ENCODE data around the gene CDC42BPA. TPM values are rescaled to one million over a fixed set of nuclear protein-coding genes. Genes with fewer than 3 reads are reported as not detected.

Gene CDC42BPA
- polyA plus RNA-seq, 2 of the 4 experiments (the other 2 are of a cell fraction): 11.4 to 28.4 TPM

- ATAC-seq (no peak), DNase-seq (ENCODE audit: low read depth in 1 of 2, low spot score in 1 of 2) (no peak), FAIRE-seq (peak; percentile 7)
- H3K4me1 ChIP-seq: peaks cover under 1% of the 10 kb centered on the region; the same call in 1 of the 3 replicates
- H3K4me2 ChIP-seq: no peak overlapping the region
- H3K27ac ChIP-seq: no peak overlapping the region
- ChIA-PET CTCF (interaction anchor here (0.9 kb wide), 1 partner anchor 18 kb away, joined by 3 read pairs; no protein-coding TSS in a partner anchor), POLR2A (no interaction called here)
- no peak overlapping the region for H3K4me3 ChIP-seq
- H3K9me3 ChIP-seq: no peaks in the 10 kb centered on the region
- no peak for TF ChIP-seq HOXB5 (CRISPR knock-in tag; IDR thresholded peaks at IDR 0.05)
- TF ChIP-seq ESRRA (IDR thresholded peaks at IDR 0.05; ENCODE audit: borderline replicate concordance, low read length): no peak
- no peak for TF ChIP-seq HOXB13 (CRISPR knock-in tag; IDR thresholded peaks at IDR 0.05; ENCODE audit: low read depth)
- TF ChIP-seq E2F6 (IDR thresholded peaks at IDR 0.05; ENCODE audit: borderline replicate concordance, low read depth): no peak
- no peak for TF ChIP-seq CHD2 (IDR thresholded peaks at IDR 0.05; ENCODE audit: low read length, partially characterized antibody)
- no peak for TF ChIP-seq NR3C1 (IDR thresholded peaks at IDR 0.05)
- TF ChIP-seq PHF8 (IDR thresholded peaks at IDR 0.05; ENCODE audit: borderline replicate concordance, low read depth): no peak
- TF ChIP-seq MAFK (IDR thresholded peaks at IDR 0.05; ENCODE audit: partially characterized antibody): no peak
- TF ChIP-seq CBX8 (IDR thresholded peaks at IDR 0.05): no peak
- no peak for TF ChIP-seq EP300 (IDR thresholded peaks at IDR 0.05)
- TF ChIP-seq JUNB (IDR thresholded peaks at IDR 0.05): no peak
- no peak for TF ChIP-seq MAX (IDR thresholded peaks at IDR 0.05)
- TF ChIP-seq PBX3 (IDR thresholded peaks at IDR 0.05): no peak
- no peak for TF ChIP-seq POLR2A (IDR thresholded peaks at IDR 0.05; ENCODE audit: low read length)
- no peak for TF ChIP-seq MAZ (IDR thresholded peaks at IDR 0.05; ENCODE audit: borderline replicate concordance, low read depth, low read length)
- no peak for TF ChIP-seq HDAC2 (IDR thresholded peaks at IDR 0.05)
These were observed 269.0 kb downstream of the CDC42BPA start for GRCh38 chr1:227049253-227049652.

- CTCF ChIA-PET: interaction anchor here (0.6 to 1.1 kb wide), 2 partner anchors 378 to 450 kb away, joined by 3 read pairs; no protein-coding TSS in a partner anchor
- FAIRE-seq (no peak), ATAC-seq (peak; percentile 43 to 55; a peak in 2 of 6 replicates), DNase-seq (ENCODE audit: low read depth in 1 of 2, low spot score in 1 of 2) (peak; percentile 14 to 62)
- H3K4me1 ChIP-seq: peaks cover 8% of the 10 kb centered on the region; the same call in 2 of the 3 replicates
- 69% methylated on average over 5 of the region's 5 CpGs for WGBS (ENCODE audit: missing lambda C conversion rate)
- no peaks in the 10 kb centered on the region for H3K9me3 ChIP-seq
- TF ChIP-seq RARB (CRISPR knock-in tag; IDR thresholded peaks at IDR 0.05): no peak
- TF ChIP-seq E2F6 (IDR thresholded peaks at IDR 0.05; ENCODE audit: borderline replicate concordance, low read depth): no peak
- peak; percentile 89 for TF ChIP-seq NFE2L2 (conservative IDR thresholded peaks at IDR 0.05; ENCODE audit: low read length)
- TF ChIP-seq ZC3H11A (IDR thresholded peaks at IDR 0.05): no peak
- no peak for TF ChIP-seq JUN (IDR thresholded peaks at IDR 0.05)
- TF ChIP-seq GATA3 (IDR thresholded peaks at IDR 0.05; ENCODE audit: borderline replicate concordance): no peak
- no peak for TF ChIP-seq TFCP2L1 (CRISPR knock-in tag; IDR thresholded peaks at IDR 0.05)
- TF ChIP-seq CEBPB (IDR thresholded peaks at IDR 0.05): no peak
- TF ChIP-seq HES2 (IDR thresholded peaks at IDR 0.05): no peak
- no peak for TF ChIP-seq FOSL2 (IDR thresholded peaks at IDR 0.05)
- TF ChIP-seq FOSL2 (CRISPR knock-in tag; IDR thresholded peaks at IDR 0.05): peak; percentile 68
- no peak for TF ChIP-seq FOXS1 (CRISPR knock-in tag; IDR thresholded peaks at IDR 0.05)
- TF ChIP-seq HOXB5 (CRISPR knock-in tag; IDR thresholded peaks at IDR 0.05): no peak
- TF ChIP-seq PBX3 (IDR thresholded peaks at IDR 0.05): no peak
- no peak for TF ChIP-seq BHLHE40 (IDR thresholded peaks at IDR 0.05; ENCODE audit: low read depth, low read length)
- no peak for TF ChIP-seq EP300 (IDR thresholded peaks at IDR 0.05)
- TF ChIP-seq KDM1A (IDR thresholded peaks at IDR 0.05; ENCODE audit: low read depth): no peak
- TF ChIP-seq HOXA7 (CRISPR knock-in tag; IDR thresholded peaks at IDR 0.05): no peak
- no peak for TF ChIP-seq CTCF (IDR thresholded peaks at IDR 0.05)
- TF ChIP-seq MAFK (IDR thresholded peaks at IDR 0.05; ENCODE audit: partially characterized antibody): peak; percentile 91
- no peak for TF ChIP-seq MYC (IDR thresholded peaks at IDR 0.05; ENCODE audit: borderline replicate concordance, low read length)
- no peak for TF ChIP-seq MAZ (IDR thresholded peaks at IDR 0.05; ENCODE audit: borderline replicate concordance, low read depth, low read length)
- H3K27ac ChIP-seq: peak overlapping the region; percentile 47 to 50
- H3K4me3 ChIP-seq: no peak overlapping the region
- H3K4me2 ChIP-seq: peak overlapping the region; percentile 3; the same call in 1 of the 3 replicates
- POLR2A ChIA-PET: no interaction called here
These were observed 274.5 kb downstream of the CDC42BPA start for GRCh38 chr1:227043755-227044154.
